ENCODE measurements around the gene AP2A2.

DNA sequence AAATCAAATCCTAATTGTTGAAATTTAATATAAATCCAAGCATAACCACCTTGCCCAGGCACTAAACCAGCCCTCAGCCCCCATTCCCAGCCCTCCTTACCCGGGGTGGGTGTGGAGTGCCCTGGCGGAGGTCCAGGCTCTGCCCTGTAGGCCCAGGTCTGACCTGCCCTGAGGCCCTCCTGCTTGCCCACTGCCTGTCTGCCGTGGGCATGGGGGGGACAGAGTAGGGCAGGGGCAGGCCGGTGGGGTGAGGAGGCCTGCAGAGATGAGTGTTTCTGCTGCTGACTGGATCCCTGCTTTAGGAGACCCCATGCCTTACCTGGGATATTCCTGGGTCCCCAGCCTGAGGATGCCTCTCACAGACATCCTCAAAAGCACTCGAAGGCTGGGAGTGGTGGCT is 11.5 kb upstream of the AP2A2 start:
- TF ChIP-seq EZH2phosphoT487 (IDR thresholded peaks at IDR 0.05; ENCODE audit: borderline replicate concordance, low read length), result no peak
- TF ChIP-seq, protein P1, sequence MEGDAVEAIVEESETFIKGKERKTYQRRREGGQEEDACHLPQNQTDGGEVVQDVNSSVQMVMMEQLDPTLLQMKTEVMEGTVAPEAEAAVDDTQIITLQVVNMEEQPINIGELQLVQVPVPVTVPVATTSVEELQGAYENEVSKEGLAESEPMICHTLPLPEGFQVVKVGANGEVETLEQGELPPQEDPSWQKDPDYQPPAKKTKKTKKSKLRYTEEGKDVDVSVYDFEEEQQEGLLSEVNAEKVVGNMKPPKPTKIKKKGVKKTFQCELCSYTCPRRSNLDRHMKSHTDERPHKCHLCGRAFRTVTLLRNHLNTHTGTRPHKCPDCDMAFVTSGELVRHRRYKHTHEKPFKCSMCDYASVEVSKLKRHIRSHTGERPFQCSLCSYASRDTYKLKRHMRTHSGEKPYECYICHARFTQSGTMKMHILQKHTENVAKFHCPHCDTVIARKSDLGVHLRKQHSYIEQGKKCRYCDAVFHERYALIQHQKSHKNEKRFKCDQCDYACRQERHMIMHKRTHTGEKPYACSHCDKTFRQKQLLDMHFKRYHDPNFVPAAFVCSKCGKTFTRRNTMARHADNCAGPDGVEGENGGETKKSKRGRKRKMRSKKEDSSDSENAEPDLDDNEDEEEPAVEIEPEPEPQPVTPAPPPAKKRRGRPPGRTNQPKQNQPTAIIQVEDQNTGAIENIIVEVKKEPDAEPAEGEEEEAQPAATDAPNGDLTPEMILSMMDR (IDR thresholded peaks at IDR 0.05; ENCODE audit: low read depth, low read length, poor library complexity, severe bottlenecking), result no peak
